Esophagus (tissue), 2 donors: Measurements from ENCODE around the gene CASS4. TPM values are rescaled to one million over a fixed set of nuclear protein-coding genes. Genes with fewer than 3 reads are reported as not detected.

Experiments used
- H3K27ac ChIP-seq, 2 donors: one replicate each; pipeline ENCODE4 v1.5.1; 2013; ENCODE audit warnings: low read depth in 2 of 2, mild to moderate bottlenecking in 2 of 2, inconsistent platforms in 1 of 2, low read length in 1 of 2, moderate library complexity in 1 of 2
- H3K27me3 ChIP-seq, 2 donors: one replicate each; pipeline ENCODE4 v1.6.1; 2013; ENCODE audit warnings: low read length in 2 of 2, control low read depth in 1 of 2, mild to moderate bottlenecking in 1 of 2; ENCODE audit not compliant: insufficient read depth in 2 of 2, control insufficient read depth in 1 of 2
- H3K36me3 ChIP-seq, 2 donors: one replicate each; pipeline ENCODE4 v1.6.1; 2013; ENCODE audit warnings: low read length in 1 of 2; ENCODE audit not compliant: control insufficient read depth in 2 of 2, insufficient read depth in 2 of 2
- H3K4me1 ChIP-seq, 2 donors: one replicate each; pipeline ENCODE4 v1.6.1; 2013; ENCODE audit warnings: low read length in 1 of 2; ENCODE audit not compliant: control insufficient read depth in 2 of 2, insufficient read depth in 2 of 2
- H3K4me3 ChIP-seq, 2 donors: one replicate each; pipeline ENCODE4 v1.5.1; 2013; ENCODE audit warnings: low read length in 2 of 2, mild to moderate bottlenecking in 2 of 2, low read depth in 1 of 2, moderate library complexity in 1 of 2
- H3K9me3 ChIP-seq, 2 donors: one replicate each; pipeline ENCODE4 v1.6.1; 2013; ENCODE audit warnings: mild to moderate bottlenecking in 2 of 2, low read depth in 1 of 2, low read length in 1 of 2, moderate library complexity in 1 of 2; ENCODE audit not compliant: control insufficient read depth in 2 of 2, insufficient read depth in 1 of 2
- WGBS, 2 donors: extraction: QIAGEN DNeasy Blood & Tissue Kit; methylation state at CpG; one replicate each; pipeline ENCODE4 v1.1.7; 2013; 5-methylcytosine and 5-hydroxymethylcytosine counted together
- polyA plus RNA-seq, 2 donors: library from polyadenylated mRNA; stranded (reverse); fragments of 200-250 nt; gene quantifications; one replicate each; pipeline ENCODE4 v1.2.3, GENCODE V29; 2013
- donor health status: healthy with polysubstance abuse.
- donor health status: Bipolar disorder and iron deficiency.

Gene CASS4
- polyA plus RNA-seq, 2 donors: 0.18 to 0.22 TPM

- no peak overlapping the region for H3K4me3 ChIP-seq
- no peaks in the 10 kb centered on the region for H3K27me3 ChIP-seq
- no peaks in the 10 kb centered on the region for H3K9me3 ChIP-seq
- WGBS, 2 donors: 87 to 92% methylated on average over 4 of the region's 4 CpGs
- H3K4me1 ChIP-seq: no peaks in the 10 kb centered on the region
- H3K27ac ChIP-seq: no peak overlapping the region
- H3K36me3 ChIP-seq: no peaks in the 10 kb centered on the region
Observed at GRCh38 chr20:56438284-56438683, 26.2 kb downstream of the CASS4 start.

DNA sequence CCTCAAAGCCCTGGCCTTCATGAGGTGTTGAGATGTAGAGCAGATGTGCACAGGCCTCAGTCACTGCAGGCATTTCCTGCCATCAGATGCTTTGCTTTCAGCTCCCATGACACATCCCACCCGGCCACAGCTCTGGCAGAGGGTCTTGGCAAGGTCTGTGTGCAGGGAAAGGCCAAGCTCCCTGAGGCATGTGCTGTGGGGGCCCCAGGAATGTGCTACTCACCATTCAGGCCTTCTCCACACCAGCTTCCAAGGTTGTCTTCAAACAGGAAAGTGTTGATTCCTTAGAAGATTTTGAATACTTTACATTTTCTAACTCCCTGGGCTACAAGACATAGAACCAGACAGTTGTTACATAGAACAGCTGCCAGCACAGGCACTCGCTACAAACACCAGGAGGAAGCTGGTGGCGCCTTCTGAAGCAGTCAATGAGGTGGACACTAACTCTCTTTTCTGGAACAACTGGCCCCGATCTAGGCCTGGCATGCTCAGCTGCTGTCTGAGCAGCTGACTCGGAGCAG lies 27.8 kb downstream of the CASS4 start:
- H3K9me3 ChIP-seq: no peaks in the 10 kb centered on the region
- H3K36me3 ChIP-seq: no peaks in the 10 kb centered on the region
- 51 to 62% methylated on average over 5 of the region's 5 CpGs for WGBS, 2 donors
- no peaks in the 10 kb centered on the region for H3K4me1 ChIP-seq
- no peak overlapping the region for H3K27ac ChIP-seq
- no peaks in the 10 kb centered on the region for H3K27me3 ChIP-seq
- H3K4me3 ChIP-seq: no peak overlapping the region

DNA sequence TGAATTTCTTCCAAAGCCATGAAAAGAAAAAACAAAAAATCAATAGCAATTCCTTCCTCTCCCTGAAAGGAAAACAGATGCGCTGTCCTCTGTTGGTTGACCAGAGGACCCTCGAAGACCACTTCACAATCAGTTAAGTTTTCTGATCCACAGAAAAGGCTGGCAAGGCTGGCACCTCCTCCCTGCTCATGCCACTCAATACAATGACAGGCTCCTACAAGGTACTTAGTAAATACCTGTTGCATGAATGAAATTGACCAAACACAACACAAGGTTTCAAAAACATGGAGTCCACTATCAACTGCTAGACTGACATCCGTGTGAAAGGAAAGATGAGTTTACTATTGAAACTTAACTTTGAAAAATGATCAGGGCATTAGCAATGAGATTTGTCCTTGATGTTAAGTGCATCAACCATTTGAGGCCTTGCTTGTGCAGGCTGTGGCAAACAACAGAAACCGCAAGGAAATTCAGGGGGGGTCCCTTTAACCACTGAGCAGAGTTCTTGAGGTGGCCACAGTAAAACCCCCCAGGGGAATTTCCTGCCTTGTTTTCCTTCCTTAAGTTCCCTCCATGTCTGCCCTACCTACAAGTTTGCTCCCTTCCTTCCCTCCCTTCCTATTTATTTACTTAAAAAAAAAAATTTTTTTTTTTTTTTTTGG lies 28.4 kb downstream of the CASS4 start:
- peak overlapping the region in 1 of 2 donors; percentile 15 for H3K27ac ChIP-seq
- no peaks in the 10 kb centered on the region for H3K27me3 ChIP-seq
- no peak overlapping the region for H3K4me3 ChIP-seq
- no peaks in the 10 kb centered on the region for H3K9me3 ChIP-seq
- H3K4me1 ChIP-seq: no peaks in the 10 kb centered on the region
- 73 to 79% methylated on average over 4 of the region's 4 CpGs for WGBS, 2 donors
- no peaks in the 10 kb centered on the region for H3K36me3 ChIP-seq

DNA sequence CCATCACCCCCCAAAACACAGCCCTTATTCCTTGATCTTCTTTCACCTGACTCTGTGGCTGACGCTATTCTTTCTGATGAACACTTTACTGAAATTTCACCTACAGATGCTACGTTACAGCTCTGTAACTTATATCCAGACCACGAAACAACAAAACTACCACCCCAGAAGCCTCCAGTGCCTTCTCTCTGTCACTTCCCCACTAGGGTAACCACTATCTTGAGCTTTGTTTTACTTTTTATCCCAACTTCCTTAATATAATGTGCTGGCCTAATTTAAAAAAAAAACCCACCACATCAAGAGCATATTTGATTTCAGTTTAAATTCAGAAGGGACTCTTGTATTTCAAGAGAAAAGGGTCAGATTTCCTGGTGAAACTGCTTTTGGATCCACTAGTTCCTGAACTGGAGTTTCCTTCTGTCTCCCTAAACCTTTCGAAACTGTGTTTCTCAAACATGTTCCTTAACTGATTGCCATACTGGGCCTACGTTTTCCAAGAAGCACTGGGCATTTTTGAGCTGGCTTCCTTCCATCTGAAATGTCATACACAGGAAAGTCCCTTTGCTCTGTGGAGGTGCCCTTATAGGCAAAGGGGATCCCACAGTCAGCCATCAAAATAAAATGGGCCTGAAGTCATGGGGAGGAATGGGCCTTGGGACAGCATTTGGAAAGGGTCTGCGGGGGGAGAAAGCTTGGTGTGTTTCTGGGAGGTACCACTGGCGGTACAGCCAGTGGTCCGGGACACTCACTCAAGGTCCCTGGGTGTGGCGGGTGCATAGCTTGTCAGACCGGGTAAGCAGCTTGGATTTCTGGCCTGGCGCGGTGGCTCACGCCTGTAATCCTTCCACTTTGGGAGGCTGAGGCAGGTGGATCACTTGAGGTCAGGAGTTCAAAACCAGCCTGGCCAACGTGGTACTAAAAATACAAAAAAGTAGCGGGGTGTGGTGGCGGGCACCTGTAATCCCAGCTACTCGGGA lies 30.6 kb downstream of the CASS4 start:
- H3K4me1 ChIP-seq: no peaks in the 10 kb centered on the region
- peak overlapping the region in 1 of 2 donors; percentile 44 for H3K27ac ChIP-seq
- H3K36me3 ChIP-seq: no peaks in the 10 kb centered on the region
- 82 to 84% methylated on average over 17 of the region's 17 CpGs for WGBS, 2 donors
- no peak overlapping the region for H3K4me3 ChIP-seq
- no peaks in the 10 kb centered on the region for H3K9me3 ChIP-seq
- H3K27me3 ChIP-seq: no peaks in the 10 kb centered on the region

DNA sequence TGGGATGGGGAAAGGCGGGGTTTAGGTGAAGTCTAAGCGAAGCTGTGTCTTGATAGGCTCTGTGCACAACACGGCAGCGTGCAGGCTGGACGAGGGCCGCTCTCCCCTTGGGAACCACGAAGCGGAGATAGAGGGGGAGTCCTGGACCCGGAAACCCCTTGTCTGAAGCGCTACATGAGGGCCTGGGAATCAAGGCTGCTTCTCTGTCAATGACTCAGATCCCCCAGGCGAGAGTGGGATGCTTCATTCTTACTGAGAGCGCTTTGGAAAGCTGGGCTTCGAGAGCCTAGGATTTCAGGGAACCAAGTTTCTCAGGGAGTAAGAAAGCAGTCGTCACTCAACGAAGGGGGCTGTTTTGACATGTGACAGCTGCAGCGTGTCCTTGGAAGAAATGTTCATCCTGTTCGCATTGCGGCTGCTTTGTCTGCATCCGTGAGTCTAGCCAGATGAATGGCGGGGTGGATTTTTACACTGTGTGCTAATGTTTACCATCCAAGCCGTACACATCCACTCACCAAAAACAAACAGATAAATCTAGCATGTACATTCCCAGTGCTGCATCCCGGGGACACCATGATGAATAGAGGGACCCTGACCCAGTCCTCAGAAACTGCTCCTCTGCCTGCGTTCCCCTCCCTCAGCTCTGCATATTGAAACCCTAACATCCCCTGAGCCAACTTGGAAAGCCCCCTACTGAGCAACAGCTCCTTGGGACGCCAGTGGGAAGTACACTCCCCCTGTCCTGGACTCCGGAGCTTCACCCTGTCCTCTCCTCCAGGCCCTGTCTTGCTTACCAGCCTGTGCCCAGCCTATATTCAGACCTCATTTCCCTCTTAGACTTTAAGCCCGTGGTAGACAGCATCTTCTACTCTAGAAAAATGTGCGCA lies 31.8 kb downstream of the CASS4 start:
- H3K27ac ChIP-seq: no peak overlapping the region

DNA sequence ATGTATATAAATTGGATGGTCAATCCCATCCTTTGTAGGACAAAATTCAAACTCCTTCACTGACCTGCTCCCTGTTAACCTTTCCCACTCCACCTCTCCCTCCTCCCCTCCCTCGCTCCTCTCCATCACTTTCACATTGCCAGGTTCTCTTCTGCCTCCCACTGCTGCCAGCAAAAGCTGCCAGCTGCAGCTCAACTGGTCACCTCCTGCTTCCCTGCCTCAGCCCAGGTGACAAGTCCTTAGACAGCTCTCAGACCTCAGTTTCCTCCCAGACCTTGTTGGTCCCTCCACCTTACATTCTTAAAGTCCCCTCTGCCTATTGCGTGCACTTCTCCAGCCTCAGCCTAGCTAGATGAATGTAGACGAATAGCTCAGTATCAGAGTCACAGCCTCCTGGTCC lies 33.1 kb downstream of the CASS4 start:
- Histone ChIP-seq H3K4me1 (no peaks in the 10 kb centered on the region), H3K27me3 (no peaks in the 10 kb centered on the region), H3K4me3 (no peak overlapping the region), H3K36me3 (no peaks in the 10 kb centered on the region), H3K9me3 (no peaks in the 10 kb centered on the region), H3K27ac (no peak overlapping the region)
- WGBS, 2 donors: 92 to 94% methylated on average over 3 of the region's 3 CpGs

More for the DNA sequence above, 31.8 kb downstream of the CASS4 start:
- Histone ChIP-seq H3K36me3 (no peaks in the 10 kb centered on the region), H3K4me3 (no peak overlapping the region), H3K9me3 (no peaks in the 10 kb centered on the region), H3K27me3 (no peaks in the 10 kb centered on the region), H3K4me1 (no peaks in the 10 kb centered on the region)
- WGBS, 2 donors: 61 to 62% methylated on average over 27 of the region's 27 CpGs

DNA sequence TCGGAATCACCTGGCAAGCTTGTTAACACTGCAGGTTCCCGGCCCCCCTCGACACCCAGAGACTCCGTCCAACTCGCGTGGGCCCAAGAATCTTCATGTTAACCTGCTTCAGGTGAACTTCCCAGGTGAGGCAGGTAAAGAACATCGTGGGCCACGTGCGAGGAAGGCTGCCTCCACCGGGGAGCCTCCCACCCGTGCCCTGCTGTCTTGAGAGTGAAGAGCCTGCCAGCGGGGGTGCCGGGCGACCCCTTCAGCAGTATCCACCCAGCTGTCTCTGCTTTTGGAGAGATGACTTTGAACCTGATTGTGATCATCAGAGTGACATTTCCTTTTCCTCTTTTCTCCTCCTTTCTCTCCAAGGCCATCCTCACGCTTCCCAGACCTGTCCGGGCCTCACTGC lies 33.5 kb downstream of the CASS4 start:
- no peak overlapping the region for H3K4me3 ChIP-seq
- 90 to 93% methylated on average over 16 of the region's 16 CpGs for WGBS, 2 donors
- H3K27me3 ChIP-seq: no peaks in the 10 kb centered on the region
- no peaks in the 10 kb centered on the region for H3K36me3 ChIP-seq
- H3K9me3 ChIP-seq: no peaks in the 10 kb centered on the region
- H3K4me1 ChIP-seq: no peaks in the 10 kb centered on the region
- no peak overlapping the region for H3K27ac ChIP-seq

- H3K4me1 ChIP-seq: no peaks in the 10 kb centered on the region
- no peaks in the 10 kb centered on the region for H3K27me3 ChIP-seq
- no peaks in the 10 kb centered on the region for H3K9me3 ChIP-seq
- H3K27ac ChIP-seq: no peak overlapping the region
- H3K36me3 ChIP-seq: no peaks in the 10 kb centered on the region
- H3K4me3 ChIP-seq: no peak overlapping the region
Observed at GRCh38 chr20:56447227-56447626, 35.2 kb downstream of the CASS4 start.

DNA sequence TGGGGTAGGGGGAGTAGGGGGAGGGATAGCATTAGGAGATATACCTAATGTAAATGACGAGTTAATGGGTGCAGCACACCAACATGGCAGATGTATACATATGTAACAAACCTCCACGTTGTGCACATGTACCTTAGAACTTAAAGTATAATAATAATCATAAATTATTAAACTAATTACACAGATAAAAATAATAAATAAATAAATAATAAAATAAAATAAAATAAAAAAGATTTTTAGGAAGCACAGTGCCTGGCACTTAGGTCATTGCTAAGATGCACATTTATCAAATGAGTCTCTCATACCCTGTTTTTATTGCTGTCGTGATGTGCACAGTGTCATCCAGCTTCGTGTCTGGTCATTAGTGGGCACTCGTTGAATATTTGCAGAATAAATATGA lies 37.4 kb downstream of the CASS4 start:
- Histone ChIP-seq H3K9me3 (no peaks in the 10 kb centered on the region), H3K4me1 (no peaks in the 10 kb centered on the region), H3K27me3 (no peaks in the 10 kb centered on the region), H3K27ac (no peak overlapping the region), H3K36me3 (no peaks in the 10 kb centered on the region), H3K4me3 (no peak overlapping the region)
- 91 to 92% methylated on average over 5 of the region's 5 CpGs for WGBS, 2 donors
